HepG2 (cell line): Measurements from ENCODE around the gene ALKBH4. TPM values are rescaled to one million over a fixed set of nuclear protein-coding genes. Genes with fewer than 3 reads are reported as not detected.
A peak's percentile ranks its signal among the peaks of the same experiment; 100 is the strongest.

ENCODE experiments used
- MED8 ChIP-seq: sonication (generic); formaldehyde crosslinking; IDR thresholded peaks from 2 replicates; pipeline ENCODE4 v1.8.1; 2023; ENCODE audit warnings: mild to moderate bottlenecking, missing genetic modification reagents; ENCODE audit not compliant: insufficient replicate concordance
- MIER2 ChIP-seq: IDR thresholded peaks from 2 replicates; pipeline ENCODE4 v1.6.1; 2016; ENCODE audit warnings: missing biosample characterization, missing genetic modification reagents
- NCOA5 ChIP-seq: sonication (generic); formaldehyde crosslinking; IDR thresholded peaks from 2 replicates; pipeline ENCODE4 v1.4.0; 2020; ENCODE audit warnings: missing genetic modification reagents
- POGZ ChIP-seq: sonication (generic); formaldehyde crosslinking; IDR thresholded peaks from 2 replicates; pipeline ENCODE4 v1.4.0; 2020; ENCODE audit warnings: mild to moderate bottlenecking, missing genetic modification reagents
- RBM22 ChIP-seq: fragments of 200-400 bp; formaldehyde crosslinking; optimal IDR thresholded peaks from 2 replicates; pipeline ENCODE3; 2017; ENCODE audit warnings: mild to moderate bottlenecking, low read length, moderate library complexity
- SMC3 ChIP-seq: IDR thresholded peaks from 2 replicates; pipeline ENCODE4 v1.6.1; 2011; ENCODE audit warnings: low read length, improper control_type of control experiment
- SRF ChIP-seq: IDR thresholded peaks from 2 replicates; pipeline ENCODE4 v1.6.1; 2011; ENCODE audit warnings: mild to moderate bottlenecking, low read depth, low read length, moderate library complexity
- TBP ChIP-seq: sonication (generic); formaldehyde crosslinking; IDR thresholded peaks from 2 replicates; pipeline ENCODE4 v1.5.0; 2020; ENCODE audit warnings: missing genetic modification reagents
- TBX2 ChIP-seq: sonication (generic); formaldehyde crosslinking; IDR thresholded peaks from 2 replicates; pipeline ENCODE4 v1.5.0; 2020; ENCODE audit warnings: missing genetic modification reagents, mild to moderate bottlenecking, borderline replicate concordance
- TCF7 ChIP-seq: sonication (generic); IDR thresholded peaks from 2 replicates; pipeline ENCODE4 v1.6.1; 2016; ENCODE audit warnings: antibody characterized with exemption, low read depth
- TSC22D2 ChIP-seq: sonication (generic); formaldehyde crosslinking; IDR thresholded peaks from 2 replicates; pipeline ENCODE4 v1.5.1; 2020; ENCODE audit warnings: missing genetic modification reagents, mild to moderate bottlenecking, borderline replicate concordance
- ZBTB46 ChIP-seq: sonication (generic); formaldehyde crosslinking; IDR thresholded peaks from 2 replicates; pipeline ENCODE4 v1.4.0; 2020; ENCODE audit warnings: mild to moderate bottlenecking, missing genetic modification reagents, borderline replicate concordance
- ZNF263 ChIP-seq: sonication (generic); formaldehyde crosslinking; IDR thresholded peaks from 2 replicates; pipeline ENCODE4 v1.4.0; 2020; ENCODE audit warnings: missing genetic modification reagents
- ZNF430 ChIP-seq: sonication (generic); formaldehyde crosslinking; IDR thresholded peaks from 2 replicates; pipeline ENCODE4 v1.9.0; 2021; ENCODE audit warnings: mild to moderate bottlenecking, missing genetic modification reagents
- ZSCAN31 ChIP-seq: sonication (generic); formaldehyde crosslinking; IDR thresholded peaks from 2 replicates; pipeline ENCODE4 v1.5.0; 2020; ENCODE audit warnings: low read depth, mild to moderate bottlenecking, missing genetic modification reagents
- polyA plus RNA-seq, 8 experiments: library from polyadenylated mRNA; depleted of rRNA in 3 of 8; stranded (reverse) in 7 of 8; unstranded in 1 of 8; fragments of >200 nt; fragmentation: Illumina TruSeq in 4 of 8; extraction: Trizol in 4 of 8; gene quantifications; 2 replicates each; pipeline versions ENCODE4 v1.2.1 to v1.2.3, GENCODE V29; 2011 to 2016; ENCODE audit warnings: low read depth in 4 of 8, missing spikeins in 1 of 8, mixed read lengths in 1 of 8; ENCODE audit not compliant: insufficient read depth in 1 of 8
- total RNA-seq, 5 experiments: library from RNA; depleted of rRNA; stranded (reverse); fragments of >200 nt; fragmentation: Illumina TruSeq; extraction: Trizol; gene quantifications; 2 replicates each; pipeline ENCODE4 v1.2.3, GENCODE V29; 2016; ENCODE audit warnings: low read depth in 1 of 5
- TF ChIP-seq, protein P1 (sequence below): fragments of 450-650 bp; IDR thresholded peaks from 2 replicates; pipeline ENCODE4 v1.6.1; 2017; ENCODE audit warnings: mild to moderate bottlenecking
- TF ChIP-seq, protein P2 (sequence below): sonication (generic); formaldehyde crosslinking; IDR thresholded peaks from 2 replicates; pipeline ENCODE4 v1.4.0; 2020; ENCODE audit warnings: mild to moderate bottlenecking, missing genetic modification reagents, borderline replicate concordance
- TF ChIP-seq, protein P3 (sequence below): sonication (generic); formaldehyde crosslinking; IDR thresholded peaks from 2 replicates; pipeline ENCODE4 v1.5.0; 2020; ENCODE audit warnings: missing genetic modification reagents

The ALKBH4 gene
- total and polyA plus RNA-seq, 2 of the 13 experiments (the other 11 are each of a cell fraction or from before 2014, with no cell fraction given), result 2.6 to 8.8 TPM

DNA sequence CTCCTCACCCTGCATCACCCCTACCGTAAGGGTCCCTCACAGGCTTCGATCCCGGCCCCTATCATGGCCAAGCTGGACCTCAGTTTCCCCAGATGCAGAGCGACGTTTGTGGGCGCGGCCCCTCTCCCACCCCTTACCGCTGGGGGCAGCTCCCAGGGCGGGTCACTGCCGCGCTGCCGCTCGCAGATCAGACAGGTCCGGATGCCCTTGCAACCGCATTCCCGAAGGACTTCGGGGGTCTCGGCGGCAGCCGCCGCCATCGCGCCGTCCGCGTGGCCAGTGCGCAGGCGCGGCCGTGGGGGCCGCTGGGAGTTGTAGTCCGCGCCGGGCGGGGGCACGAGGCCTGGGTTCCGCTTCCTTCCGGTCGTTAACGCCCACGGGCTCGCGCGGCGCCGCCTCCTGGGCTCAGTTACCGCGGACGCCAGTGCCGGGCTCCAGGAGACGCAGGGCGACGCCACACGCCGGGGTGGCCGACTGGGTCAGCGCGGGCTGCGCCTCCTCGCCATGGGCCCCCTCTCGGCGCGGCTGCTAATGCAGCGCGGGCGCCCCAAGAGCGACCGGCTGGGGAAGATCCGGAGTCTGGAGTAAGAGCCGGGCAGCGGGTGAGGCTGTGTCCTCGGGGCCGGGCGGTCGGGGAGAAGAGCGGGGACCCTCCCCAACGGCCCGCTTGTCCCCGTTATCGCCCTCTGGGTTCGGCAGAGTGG is at the start of gene ALKBH4, which contains the start of gene LRWD1 (continued):
- no peak for TF ChIP-seq ZNF430 (CRISPR knock-in tag)
- no peak for TF ChIP-seq POGZ (CRISPR knock-in tag)
- peak; percentile 83; the same call in 1 of the 2 replicates for TF ChIP-seq ZSCAN31 (CRISPR knock-in tag)
- TF ChIP-seq, protein P1, sequence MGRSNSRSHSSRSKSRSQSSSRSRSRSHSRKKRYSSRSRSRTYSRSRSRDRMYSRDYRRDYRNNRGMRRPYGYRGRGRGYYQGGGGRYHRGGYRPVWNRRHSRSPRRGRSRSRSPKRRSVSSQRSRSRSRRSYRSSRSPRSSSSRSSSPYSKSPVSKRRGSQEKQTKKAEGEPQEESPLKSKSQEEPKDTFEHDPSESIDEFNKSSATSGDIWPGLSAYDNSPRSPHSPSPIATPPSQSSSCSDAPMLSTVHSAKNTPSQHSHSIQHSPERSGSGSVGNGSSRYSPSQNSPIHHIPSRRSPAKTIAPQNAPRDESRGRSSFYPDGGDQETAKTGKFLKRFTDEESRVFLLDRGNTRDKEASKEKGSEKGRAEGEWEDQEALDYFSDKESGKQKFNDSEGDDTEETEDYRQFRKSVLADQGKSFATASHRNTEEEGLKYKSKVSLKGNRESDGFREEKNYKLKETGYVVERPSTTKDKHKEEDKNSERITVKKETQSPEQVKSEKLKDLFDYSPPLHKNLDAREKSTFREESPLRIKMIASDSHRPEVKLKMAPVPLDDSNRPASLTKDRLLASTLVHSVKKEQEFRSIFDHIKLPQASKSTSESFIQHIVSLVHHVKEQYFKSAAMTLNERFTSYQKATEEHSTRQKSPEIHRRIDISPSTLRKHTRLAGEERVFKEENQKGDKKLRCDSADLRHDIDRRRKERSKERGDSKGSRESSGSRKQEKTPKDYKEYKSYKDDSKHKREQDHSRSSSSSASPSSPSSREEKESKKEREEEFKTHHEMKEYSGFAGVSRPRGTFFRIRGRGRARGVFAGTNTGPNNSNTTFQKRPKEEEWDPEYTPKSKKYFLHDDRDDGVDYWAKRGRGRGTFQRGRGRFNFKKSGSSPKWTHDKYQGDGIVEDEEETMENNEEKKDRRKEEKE, result no peak
- TF ChIP-seq NCOA5, result no peak
- no peak for TF ChIP-seq ZNF263 (CRISPR knock-in tag)
- TF ChIP-seq SRF, result no peak
- TF ChIP-seq TBP (CRISPR knock-in tag), result no peak
- no peak for TF ChIP-seq TCF7
- TF ChIP-seq RBM22, result no peak
- no peak for TF ChIP-seq ZBTB46 (CRISPR knock-in tag)
- TF ChIP-seq, protein P2, sequence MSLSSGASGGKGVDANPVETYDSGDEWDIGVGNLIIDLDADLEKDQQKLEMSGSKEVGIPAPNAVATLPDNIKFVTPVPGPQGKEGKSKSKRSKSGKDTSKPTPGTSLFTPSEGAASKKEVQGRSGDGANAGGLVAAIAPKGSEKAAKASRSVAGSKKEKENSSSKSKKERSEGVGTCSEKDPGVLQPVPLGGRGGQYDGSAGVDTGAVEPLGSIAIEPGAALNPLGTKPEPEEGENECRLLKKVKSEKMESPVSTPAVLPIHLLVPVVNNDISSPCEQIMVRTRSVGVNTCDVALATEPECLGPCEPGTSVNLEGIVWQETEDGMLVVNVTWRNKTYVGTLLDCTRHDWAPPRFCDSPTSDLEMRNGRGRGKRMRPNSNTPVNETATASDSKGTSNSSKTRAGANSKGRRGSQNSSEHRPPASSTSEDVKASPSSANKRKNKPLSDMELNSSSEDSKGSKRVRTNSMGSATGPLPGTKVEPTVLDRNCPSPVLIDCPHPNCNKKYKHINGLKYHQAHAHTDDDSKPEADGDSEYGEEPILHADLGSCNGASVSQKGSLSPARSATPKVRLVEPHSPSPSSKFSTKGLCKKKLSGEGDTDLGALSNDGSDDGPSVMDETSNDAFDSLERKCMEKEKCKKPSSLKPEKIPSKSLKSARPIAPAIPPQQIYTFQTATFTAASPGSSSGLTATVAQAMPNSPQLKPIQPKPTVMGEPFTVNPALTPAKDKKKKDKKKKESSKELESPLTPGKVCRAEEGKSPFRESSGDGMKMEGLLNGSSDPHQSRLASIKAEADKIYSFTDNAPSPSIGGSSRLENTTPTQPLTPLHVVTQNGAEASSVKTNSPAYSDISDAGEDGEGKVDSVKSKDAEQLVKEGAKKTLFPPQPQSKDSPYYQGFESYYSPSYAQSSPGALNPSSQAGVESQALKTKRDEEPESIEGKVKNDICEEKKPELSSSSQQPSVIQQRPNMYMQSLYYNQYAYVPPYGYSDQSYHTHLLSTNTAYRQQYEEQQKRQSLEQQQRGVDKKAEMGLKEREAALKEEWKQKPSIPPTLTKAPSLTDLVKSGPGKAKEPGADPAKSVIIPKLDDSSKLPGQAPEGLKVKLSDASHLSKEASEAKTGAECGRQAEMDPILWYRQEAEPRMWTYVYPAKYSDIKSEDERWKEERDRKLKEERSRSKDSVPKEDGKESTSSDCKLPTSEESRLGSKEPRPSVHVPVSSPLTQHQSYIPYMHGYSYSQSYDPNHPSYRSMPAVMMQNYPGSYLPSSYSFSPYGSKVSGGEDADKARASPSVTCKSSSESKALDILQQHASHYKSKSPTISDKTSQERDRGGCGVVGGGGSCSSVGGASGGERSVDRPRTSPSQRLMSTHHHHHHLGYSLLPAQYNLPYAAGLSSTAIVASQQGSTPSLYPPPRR (CRISPR knock-in tag), result no peak
- no peak for TF ChIP-seq TSC22D2 (CRISPR knock-in tag)
- TF ChIP-seq TBX2, result peak; percentile 80
- TF ChIP-seq SMC3, result no peak
- TF ChIP-seq MIER2 (CRISPR knock-in tag), result no peak
- TF ChIP-seq, protein P3, sequence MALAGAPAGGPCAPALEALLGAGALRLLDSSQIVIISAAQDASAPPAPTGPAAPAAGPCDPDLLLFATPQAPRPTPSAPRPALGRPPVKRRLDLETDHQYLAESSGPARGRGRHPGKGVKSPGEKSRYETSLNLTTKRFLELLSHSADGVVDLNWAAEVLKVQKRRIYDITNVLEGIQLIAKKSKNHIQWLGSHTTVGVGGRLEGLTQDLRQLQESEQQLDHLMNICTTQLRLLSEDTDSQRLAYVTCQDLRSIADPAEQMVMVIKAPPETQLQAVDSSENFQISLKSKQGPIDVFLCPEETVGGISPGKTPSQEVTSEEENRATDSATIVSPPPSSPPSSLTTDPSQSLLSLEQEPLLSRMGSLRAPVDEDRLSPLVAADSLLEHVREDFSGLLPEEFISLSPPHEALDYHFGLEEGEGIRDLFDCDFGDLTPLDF, result peak; percentile 48; the same call in 1 of the 2 replicates
- TF ChIP-seq MED8, result no peak
